Left renal pelvis (tissue), 4 donors: ENCODE measurements around the gene HECTD2. TPM values are rescaled to one million over a fixed set of nuclear protein-coding genes. Genes with fewer than 3 reads are reported as not detected.
"Not testable (repeated sequence)": the region's sequence is repeated elsewhere in the genome, so short reads cannot be mapped to it uniquely, and the experiment has no call there.

Source experiments
- DNase-seq, 4 donors: peaks; one replicate each; pipeline ENCODE4 v3.0.0-alpha.2; 2013; ENCODE audit warnings: low read depth in 4 of 4, low spot score in 3 of 4
- polyA plus RNA-seq, 4 donors: library from polyadenylated mRNA; unstranded; fragments of 120-200 nt; gene quantifications; one replicate each; pipeline ENCODE4 v1.2.1, GENCODE V29; 2013; ENCODE audit not compliant: insufficient read length in 4 of 4

Gene HECTD2
- polyA plus RNA-seq, 4 donors = 26.3 to 36.2 (median 34.3) TPM

- no peak for DNase-seq
Measured at GRCh38 chr10:91472911-91473310, 62.8 kb downstream of the HECTD2 start.

GRCh38 chr10:91474009-91474408, 63.9 kb downstream of the HECTD2 start:
- DNase-seq = no peak

- DNase-seq = no peak
Measured at GRCh38 chr10:91477236-91477635, 67.1 kb downstream of the HECTD2 start.

DNA sequence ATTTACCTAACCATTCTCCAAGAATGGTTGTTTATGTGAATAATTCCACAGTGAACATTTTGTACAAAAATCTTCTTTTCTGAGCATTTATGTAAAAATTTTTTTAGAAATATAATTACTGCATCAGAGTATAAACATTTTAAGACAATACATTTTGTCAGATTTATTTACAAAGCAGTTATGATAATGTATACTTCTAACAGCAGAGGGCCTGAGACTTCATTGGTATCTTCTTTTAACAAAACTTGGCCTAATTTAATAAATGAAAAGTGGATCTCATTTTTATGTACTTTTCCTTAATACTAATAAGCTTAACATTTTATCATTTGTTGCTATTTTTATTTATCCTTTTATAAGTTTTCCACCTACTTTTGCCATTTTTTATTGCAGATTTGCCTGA, 69.4 kb downstream of the HECTD2 start:
- no peak for DNase-seq

- DNase-seq = no peak
Measured at GRCh38 chr10:91487911-91488582, 77.9 kb downstream of the HECTD2 start.

- DNase-seq = no peak
Measured at GRCh38 chr10:91493313-91493712, 83.2 kb downstream of the HECTD2 start.

- no peak for DNase-seq
Measured at GRCh38 chr10:91495402-91495801, 85.3 kb downstream of the HECTD2 start.

DNA sequence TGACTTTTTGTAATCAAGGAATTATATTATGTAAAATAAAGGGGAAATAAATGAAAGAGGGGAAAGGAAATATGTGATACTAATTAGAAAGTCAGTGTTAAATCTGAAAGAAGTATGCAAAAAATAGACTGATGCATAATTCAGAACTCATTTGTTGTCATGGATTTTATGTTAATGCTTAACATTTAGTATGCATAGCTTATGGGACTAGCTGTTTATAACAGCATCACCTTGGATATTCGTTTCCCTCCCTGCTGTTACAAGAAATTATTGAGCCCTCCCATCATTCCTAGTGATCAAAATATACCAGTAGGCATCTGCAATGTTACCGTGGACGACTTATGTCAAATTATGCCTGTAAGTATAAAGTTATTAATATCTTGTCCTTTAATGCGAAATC, 85.9 kb downstream of the HECTD2 start:
- no peak for DNase-seq

DNA sequence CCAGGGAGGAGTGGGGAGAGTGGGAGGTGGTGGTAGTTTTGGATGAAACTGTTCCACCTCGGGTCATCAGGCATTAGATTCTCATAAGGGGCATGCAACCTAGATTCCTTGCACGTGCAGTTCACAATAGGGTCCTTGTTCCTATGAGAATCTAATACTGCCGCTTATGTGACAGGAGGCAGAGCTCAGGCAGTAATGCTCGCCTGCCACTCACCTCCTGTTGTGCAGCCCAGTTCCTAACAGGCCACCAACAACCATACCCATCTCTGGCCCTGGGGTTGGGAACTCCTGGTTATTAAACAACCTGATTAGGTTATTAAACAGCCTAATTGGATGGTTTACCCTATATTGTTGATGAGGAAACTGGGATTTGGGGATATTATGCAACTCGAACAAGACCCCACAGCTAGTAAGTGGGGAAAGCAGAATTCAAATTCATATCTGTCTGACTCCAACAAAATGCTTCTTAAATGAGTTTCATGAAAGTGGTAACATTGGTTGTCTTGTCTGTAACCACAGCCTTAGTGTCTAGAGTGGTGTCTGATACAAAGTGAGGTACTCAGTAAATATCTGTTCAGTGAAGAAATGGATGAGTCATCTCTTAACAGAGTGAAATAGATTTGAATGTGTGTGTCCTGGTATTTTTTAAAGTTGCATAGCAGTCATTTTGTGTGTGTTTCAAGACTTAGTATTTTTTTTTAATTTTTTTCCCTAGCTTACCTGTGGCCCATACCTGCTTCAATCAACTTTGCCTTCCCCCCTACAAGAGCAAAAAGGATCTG, 101.6 kb downstream of the HECTD2 start:
- DNase-seq = no peak

DNA sequence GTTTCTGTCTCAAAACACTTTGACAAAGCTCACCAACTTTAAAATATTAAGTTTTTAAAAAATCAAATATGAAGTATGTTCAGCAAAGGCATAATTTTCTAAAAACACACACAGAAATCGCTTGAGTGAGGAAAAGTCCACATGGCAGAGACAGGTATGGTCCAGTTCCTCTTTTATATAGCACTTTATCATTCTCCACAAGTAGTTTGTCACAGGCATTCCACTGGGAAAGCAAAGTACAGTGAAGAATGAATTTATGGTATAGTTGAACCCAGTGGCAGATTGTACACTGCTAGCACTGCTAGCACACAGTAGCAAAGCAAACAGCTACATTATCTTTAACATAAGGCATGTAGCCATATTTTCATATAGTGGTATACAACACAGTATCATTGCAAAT, 102.3 kb downstream of the HECTD2 start:
- DNase-seq = no peak

DNA sequence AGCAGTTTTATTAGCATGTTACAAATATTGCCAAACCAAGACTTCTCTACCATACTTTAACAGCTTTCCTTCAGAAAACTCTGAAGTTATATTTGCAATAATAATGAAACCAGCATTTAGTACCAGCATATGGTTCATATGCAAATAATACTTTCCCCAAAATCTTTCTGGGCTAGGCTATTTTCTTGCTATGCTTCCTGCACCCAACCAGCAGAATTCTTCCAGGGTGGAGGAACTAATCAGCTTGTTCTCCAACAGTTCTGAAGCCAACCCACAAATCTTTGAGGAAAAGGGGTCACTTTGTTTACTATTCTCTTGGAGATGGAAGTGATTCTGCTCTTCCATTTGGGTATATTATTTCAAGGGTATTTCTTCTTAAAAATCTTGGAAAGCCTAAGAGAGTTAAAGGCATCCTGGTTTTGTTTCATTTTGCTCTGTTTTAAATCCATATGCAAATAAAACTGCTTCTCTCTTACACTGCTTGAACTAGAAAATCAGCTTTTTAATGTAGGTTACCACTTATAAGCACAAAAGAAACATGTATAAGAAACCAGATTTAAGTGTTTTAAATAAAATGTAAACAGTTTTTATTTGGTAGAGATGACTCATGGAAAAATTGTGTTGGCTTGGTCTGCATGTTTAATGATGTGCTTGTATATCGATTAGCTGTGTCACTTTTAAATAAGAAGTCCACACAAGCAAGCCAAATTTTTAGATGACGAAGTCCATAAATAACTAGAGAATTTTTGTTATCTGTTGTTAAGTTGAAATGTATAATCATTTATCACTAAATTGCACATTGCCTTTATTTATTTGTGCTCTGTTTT, 103.7 kb downstream of the HECTD2 start:
- no peak for DNase-seq

DNA sequence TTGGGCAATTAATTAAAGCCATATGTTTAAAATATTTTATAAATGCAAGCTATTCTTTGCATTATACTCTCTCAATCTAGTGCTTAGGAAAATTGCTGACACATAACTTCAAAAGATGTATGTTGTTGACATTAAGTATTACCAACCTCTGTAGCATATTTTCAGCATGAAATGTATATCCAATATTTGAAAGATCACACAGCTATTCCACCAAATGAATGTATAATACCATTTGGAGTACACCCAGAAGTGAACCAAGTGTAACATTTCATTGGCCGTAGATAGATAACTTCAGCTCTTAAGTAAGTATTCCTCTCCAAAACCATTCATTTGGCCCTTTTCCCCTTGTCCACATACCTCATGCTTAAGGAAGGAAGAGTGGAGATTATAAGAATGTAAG, 104.6 kb downstream of the HECTD2 start:
- DNase-seq = no peak

DNA sequence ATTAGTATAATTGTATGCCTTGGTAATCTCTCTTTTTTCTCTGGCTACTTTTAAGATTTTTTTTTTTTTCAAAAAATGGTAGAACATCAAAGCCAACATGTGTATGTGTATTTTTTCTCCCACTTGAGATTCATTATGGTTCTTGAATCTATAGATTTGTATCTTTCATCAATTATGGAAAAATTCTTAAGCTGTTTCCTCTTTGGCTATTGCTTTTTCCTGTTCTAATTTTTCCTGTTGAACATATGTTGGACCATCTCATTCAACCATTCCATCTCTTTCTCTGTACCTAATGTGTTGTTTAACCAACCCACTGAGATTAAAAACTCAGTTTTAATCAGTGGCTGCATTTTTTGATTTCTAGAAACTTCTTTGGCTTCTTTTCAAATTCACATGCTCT, 107.2 kb downstream of the HECTD2 start:
- no peak for DNase-seq

DNA sequence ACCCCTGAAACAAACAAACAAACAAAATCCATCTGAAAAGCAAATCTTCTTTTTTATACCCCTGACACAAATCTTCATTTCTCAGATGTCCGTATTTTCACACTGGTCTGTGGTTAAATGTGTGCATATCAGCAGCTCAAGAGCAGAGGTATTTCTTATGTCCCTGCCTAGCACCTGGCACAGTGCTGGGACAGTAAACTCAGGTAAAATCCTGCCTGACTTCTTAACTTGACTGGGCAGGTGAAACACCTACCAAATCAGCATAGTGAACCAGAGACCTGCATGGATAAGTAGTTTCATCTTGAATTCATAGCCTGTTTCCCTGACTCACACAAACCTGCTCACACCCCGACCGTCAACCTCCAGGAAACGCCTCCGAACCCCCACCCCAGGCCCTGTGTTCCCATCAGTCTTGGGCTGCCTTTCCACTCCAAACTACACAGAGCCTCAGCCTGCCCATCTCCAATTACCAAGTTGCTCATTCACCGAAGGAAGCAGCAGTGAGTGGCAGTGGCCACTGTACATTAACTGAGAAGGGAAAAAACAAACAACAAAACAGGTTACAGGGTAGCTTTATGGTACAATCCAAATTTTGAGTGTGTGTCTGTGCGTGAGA, 109.9 kb downstream of the HECTD2 start:
- no peak for DNase-seq

GRCh38 chr10:91520661-91521060, 110.5 kb downstream of the HECTD2 start:
- no peak for DNase-seq

- no peak for DNase-seq
Measured at GRCh38 chr10:91521439-91521838, 111.3 kb downstream of the HECTD2 start.

DNA sequence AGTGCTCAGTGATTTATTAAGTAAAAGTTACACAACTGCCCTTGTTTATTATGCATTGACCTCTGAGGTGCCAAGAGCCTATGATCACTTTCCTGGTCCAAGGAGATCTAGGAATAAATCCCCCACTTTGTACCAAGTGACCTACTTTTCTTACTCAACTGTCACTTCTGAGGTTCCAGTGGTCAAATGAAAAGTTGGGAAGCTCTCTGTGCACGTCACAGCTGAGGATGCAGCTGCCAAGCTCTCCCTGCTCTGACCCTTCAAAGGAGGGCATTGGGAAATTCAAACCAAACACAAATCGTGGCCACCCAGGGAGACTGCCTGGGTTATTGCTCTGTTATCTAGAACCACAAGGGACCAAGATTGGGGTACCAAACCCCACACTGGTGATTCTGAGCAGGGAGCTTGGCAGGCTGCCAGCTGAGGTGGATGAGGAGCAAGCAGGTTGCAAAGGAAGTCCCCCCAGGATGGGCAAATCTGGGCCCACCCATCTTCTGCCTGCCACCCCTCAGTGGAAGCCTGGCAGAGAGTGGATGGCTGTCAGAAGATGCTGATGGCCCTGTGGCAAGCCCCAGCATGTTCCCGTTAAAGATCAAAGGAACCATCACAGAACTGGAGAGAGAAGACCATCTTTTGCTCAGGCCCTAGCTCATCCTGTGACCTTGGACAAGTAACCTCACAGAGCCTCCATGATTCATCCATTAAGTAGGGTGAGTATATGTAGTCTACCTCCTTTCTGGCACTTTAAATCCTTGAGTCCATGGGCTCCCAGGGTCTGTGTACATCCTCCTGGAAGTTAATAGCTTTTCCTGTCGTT, 116.0 kb downstream of the HECTD2 start:
- no peak for DNase-seq

GRCh38 chr10:91528080-91528479, 117.9 kb downstream of the HECTD2 start:
- DNase-seq = no peak

- no peak for DNase-seq
Measured at GRCh38 chr10:91528768-91529167, 118.6 kb downstream of the HECTD2 start.

DNA sequence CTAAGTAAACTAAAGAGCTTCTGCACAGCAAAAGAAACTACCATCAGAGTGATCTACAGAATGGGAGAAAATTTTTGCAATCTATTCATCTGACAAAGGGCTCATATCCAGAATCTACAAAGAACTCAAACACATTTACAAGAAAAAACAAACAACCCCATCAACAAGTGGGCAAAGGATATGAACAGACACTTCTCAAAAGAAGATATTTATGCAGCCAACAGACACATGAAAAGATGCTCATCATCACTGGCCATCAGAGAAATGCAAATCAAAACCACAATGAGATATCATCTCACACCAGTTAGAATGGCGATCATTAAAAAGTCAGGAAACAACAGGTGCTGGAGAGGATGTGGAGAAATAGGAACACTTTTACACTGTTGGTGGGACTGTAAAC, 124.6 kb downstream of the HECTD2 start:
- not testable (repeated sequence) for DNase-seq
